Ecto neural progenitor cell (in vitro differentiated cells): ENCODE measurements around the gene CERS5.

Source experiments
- DNase-seq: peaks from one replicate; pipeline ENCODE4 v3.0.0-alpha.2; 2018; ENCODE audit warnings: low spot score

The CERS5 gene

GRCh38 chr12:50167049-50167828 lies at the start of gene CERS5:
CERS5 (minus strand) TSS chr12:50167369; CDS start chr12:50167297, 72 bp downstream.
- peak; percentile 100 for DNase-seq

- no peak for DNase-seq
Observed at GRCh38 chr12:50215033-50215432, 47.9 kb upstream of the CERS5 start.

- DNase-seq: no peak
Observed at GRCh38 chr12:50214018-50214417, 46.8 kb upstream of the CERS5 start.

- DNase-seq: no peak
Observed at GRCh38 chr12:50213439-50213838, 46.3 kb upstream of the CERS5 start.

GRCh38 chr12:50212071-50212467 lies 44.9 kb upstream of the CERS5 start:
- no peak for DNase-seq

GRCh38 chr12:50211392-50212070 lies 44.4 kb upstream of the CERS5 start:
- DNase-seq: no peak

- DNase-seq: no peak
Observed at GRCh38 chr12:50207424-50207823, 40.3 kb upstream of the CERS5 start.

- DNase-seq: no peak
Observed at GRCh38 chr12:50205648-50206047, 38.5 kb upstream of the CERS5 start.

GRCh38 chr12:50203691-50204090 lies 36.5 kb upstream of the CERS5 start:
- no peak for DNase-seq

GRCh38 chr12:50201987-50202521 lies 34.9 kb upstream of the CERS5 start:
- no peak for DNase-seq

- no peak for DNase-seq
Observed at GRCh38 chr12:50200552-50201273, 33.5 kb upstream of the CERS5 start.

GRCh38 chr12:50198829-50199228 lies 31.7 kb upstream of the CERS5 start:
- no peak for DNase-seq

- DNase-seq: no peak
Observed at GRCh38 chr12:50197297-50197727, 30.1 kb upstream of the CERS5 start.

GRCh38 chr12:50196537-50196936 lies 29.4 kb upstream of the CERS5 start:
- DNase-seq: no peak

GRCh38 chr12:50195832-50196231 lies 28.7 kb upstream of the CERS5 start:
- no peak for DNase-seq

- DNase-seq: no peak
Observed at GRCh38 chr12:50192908-50193307, 25.7 kb upstream of the CERS5 start.

GRCh38 chr12:50192236-50192635 lies 25.1 kb upstream of the CERS5 start:
- no peak for DNase-seq

GRCh38 chr12:50190859-50191258 lies 23.7 kb upstream of the CERS5 start:
- DNase-seq: no peak

GRCh38 chr12:50188875-50189575 lies 21.9 kb upstream of the CERS5 start:
- DNase-seq: no peak

- no peak for DNase-seq
Observed at GRCh38 chr12:50188241-50188781, 21.1 kb upstream of the CERS5 start.

GRCh38 chr12:50187084-50187900 lies 20.1 kb upstream of the CERS5 start:
- DNase-seq: no peak
